Thoracic aorta (tissue), 2 donors: Measurements from ENCODE around the gene ZNF322. TPM values are rescaled to one million over a fixed set of nuclear protein-coding genes. Genes with fewer than 3 reads are reported as not detected.

Source experiments
- ATAC-seq: fragments of 150-250 bp; one replicate; pipeline ENCODE4 v1.8.0; 2017; ENCODE audit warnings: low read depth; ENCODE audit not compliant: insufficient number of reproducible peaks, low FRiP score
- DNase-seq: peaks from one replicate; pipeline ENCODE4 v3.0.0-alpha.2; 2020; ENCODE audit warnings: low spot score
- H3K27ac ChIP-seq, 2 donors: fragments of 200-600 bp; sonication (generic); 1 replicate in 1 of 2; 2 replicates in 1 of 2; pipeline ENCODE4 v1.5.1; 2016; ENCODE audit warnings: mild to moderate bottlenecking in 2 of 2, moderate library complexity in 2 of 2
- H3K27me3 ChIP-seq: fragments of 200-600 bp; sonication (generic); replicated peaks from 2 replicates; pipeline ENCODE4 v1.6.0; 2016; ENCODE audit warnings: mild to moderate bottlenecking; ENCODE audit not compliant: insufficient read depth
- H3K36me3 ChIP-seq: fragments of 200-600 bp; sonication (generic); one replicate; pipeline ENCODE4 v1.5.1; 2016
- H3K4me1 ChIP-seq, 2 donors: fragments of 200-600 bp; sonication (generic); 1 replicate in 1 of 2; 2 replicates in 1 of 2; pipeline versions ENCODE4 v1.5.1 to v1.6.0; 2016; ENCODE audit warnings: low read depth in 2 of 2, mild to moderate bottlenecking in 1 of 2; ENCODE audit not compliant: control insufficient read depth in 1 of 2
- H3K4me3 ChIP-seq: fragments of 200-600 bp; sonication (generic); 2 replicates; pipeline ENCODE4 v1.5.1; 2016; ENCODE audit warnings: mild to moderate bottlenecking
- H3K9me3 ChIP-seq: fragments of 200-600 bp; sonication (generic); 2 replicates; pipeline ENCODE4 v1.5.1; 2016
- total RNA-seq, 2 donors: library from RNA; depleted of rRNA; stranded (reverse); fragments of >200 nt; gene quantifications; one replicate each; pipeline versions ENCODE4 v1.1.0 to v1.2.3, GENCODE V29; 2016
- TF ChIP-seq, protein P1 (sequence below): fragments of 200-600 bp; sonication (generic); IDR thresholded peaks from one replicate; pipeline ENCODE4 v1.5.1; 2019; ENCODE audit warnings: antibody characterized with exemption

ZNF322 gene
- total RNA-seq, 2 donors from 2014 or later = 18.1 to 18.6 TPM

DNA sequence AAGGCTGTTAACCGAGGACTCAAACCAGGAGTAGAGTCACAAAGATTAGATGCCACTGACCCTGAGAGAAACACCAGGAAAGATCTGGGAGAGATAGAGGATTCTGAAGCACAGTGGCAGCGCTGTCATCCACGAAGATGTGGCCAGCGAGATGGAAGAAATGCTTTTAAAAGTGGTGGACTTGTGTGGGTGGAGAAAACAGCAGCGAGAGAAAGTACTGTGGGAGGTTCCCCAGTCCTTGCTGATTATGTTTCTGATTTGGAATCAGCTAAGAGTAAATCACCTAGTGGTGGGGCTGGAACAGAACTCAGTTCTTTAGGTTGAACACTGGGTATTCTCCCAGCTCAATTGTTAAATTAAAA, 435 bp upstream of the ZNF322 start:
- no peaks in the 10 kb centered on the region for H3K9me3 ChIP-seq
- H3K27ac ChIP-seq = peak overlapping the region; percentile 78 to 84
- H3K36me3 ChIP-seq = no peaks in the 10 kb centered on the region
- DNase-seq (no peak), ATAC-seq (peak; percentile 37)
- peaks cover 20 to 32% of the 10 kb centered on the region in 2 donors for H3K4me1 ChIP-seq
- TF ChIP-seq, protein P1, sequence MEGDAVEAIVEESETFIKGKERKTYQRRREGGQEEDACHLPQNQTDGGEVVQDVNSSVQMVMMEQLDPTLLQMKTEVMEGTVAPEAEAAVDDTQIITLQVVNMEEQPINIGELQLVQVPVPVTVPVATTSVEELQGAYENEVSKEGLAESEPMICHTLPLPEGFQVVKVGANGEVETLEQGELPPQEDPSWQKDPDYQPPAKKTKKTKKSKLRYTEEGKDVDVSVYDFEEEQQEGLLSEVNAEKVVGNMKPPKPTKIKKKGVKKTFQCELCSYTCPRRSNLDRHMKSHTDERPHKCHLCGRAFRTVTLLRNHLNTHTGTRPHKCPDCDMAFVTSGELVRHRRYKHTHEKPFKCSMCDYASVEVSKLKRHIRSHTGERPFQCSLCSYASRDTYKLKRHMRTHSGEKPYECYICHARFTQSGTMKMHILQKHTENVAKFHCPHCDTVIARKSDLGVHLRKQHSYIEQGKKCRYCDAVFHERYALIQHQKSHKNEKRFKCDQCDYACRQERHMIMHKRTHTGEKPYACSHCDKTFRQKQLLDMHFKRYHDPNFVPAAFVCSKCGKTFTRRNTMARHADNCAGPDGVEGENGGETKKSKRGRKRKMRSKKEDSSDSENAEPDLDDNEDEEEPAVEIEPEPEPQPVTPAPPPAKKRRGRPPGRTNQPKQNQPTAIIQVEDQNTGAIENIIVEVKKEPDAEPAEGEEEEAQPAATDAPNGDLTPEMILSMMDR = peak; percentile 37
- peak overlapping the region; percentile 78 for H3K4me3 ChIP-seq
- H3K27me3 ChIP-seq = no peaks in the 10 kb centered on the region

DNA sequence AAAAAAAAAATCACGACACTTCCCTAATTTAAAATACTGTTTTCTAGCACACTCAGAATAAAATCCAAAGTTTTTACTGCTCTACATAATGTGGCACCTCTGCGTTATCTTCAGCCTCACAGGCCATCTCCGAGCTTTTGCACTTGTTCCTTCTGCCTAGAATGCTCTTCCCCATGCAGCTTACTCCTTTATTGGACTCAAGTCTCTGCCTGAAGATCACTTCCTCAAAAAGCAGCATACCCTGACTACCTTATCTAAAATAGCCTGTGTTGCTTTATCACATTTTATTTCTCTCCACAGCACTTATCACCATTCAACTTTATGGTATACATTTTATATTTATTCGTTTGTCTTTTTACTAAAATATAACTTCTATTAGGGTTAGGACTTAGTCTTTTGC, 2.3 kb downstream of the ZNF322 start:
- no peak overlapping the region for H3K4me3 ChIP-seq
- H3K27me3 ChIP-seq = no peaks in the 10 kb centered on the region
- H3K36me3 ChIP-seq = peaks cover 4% of the 10 kb centered on the region
- no peaks in the 10 kb centered on the region for H3K9me3 ChIP-seq
- peaks cover 20 to 32% of the 10 kb centered on the region in 2 donors for H3K4me1 ChIP-seq
- H3K27ac ChIP-seq = no peak overlapping the region
- TF ChIP-seq, protein P1 = no peak
- DNase-seq (no peak), ATAC-seq (no peak)

DNA sequence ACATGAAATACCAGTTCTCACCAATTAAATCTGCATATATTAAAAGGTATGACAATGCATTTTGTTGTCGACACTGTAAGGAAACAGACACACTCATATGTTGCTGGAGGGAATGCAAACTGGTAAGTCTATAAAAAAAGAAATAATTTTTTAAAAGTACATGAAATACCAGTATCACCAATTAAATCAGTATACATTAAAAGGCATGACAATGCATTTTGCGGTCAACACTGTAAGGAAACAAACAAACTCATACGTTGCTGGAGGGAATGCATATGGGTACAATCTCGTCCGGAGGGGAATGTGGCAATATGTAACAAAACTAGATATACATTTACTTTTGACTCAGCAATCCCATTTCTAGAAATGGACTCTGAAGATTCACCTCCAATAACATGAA, 6.5 kb downstream of the ZNF322 start:
- no peak overlapping the region for H3K27ac ChIP-seq
- peaks cover 8% of the 10 kb centered on the region for H3K36me3 ChIP-seq
- TF ChIP-seq, protein P1 = no peak
- ATAC-seq = no peak
- no peak for DNase-seq
- peaks cover 5% of the 10 kb centered on the region for H3K9me3 ChIP-seq
- peaks cover 11 to 19% of the 10 kb centered on the region in 2 donors for H3K4me1 ChIP-seq
- no peak overlapping the region for H3K4me3 ChIP-seq
- H3K27me3 ChIP-seq = no peaks in the 10 kb centered on the region

DNA sequence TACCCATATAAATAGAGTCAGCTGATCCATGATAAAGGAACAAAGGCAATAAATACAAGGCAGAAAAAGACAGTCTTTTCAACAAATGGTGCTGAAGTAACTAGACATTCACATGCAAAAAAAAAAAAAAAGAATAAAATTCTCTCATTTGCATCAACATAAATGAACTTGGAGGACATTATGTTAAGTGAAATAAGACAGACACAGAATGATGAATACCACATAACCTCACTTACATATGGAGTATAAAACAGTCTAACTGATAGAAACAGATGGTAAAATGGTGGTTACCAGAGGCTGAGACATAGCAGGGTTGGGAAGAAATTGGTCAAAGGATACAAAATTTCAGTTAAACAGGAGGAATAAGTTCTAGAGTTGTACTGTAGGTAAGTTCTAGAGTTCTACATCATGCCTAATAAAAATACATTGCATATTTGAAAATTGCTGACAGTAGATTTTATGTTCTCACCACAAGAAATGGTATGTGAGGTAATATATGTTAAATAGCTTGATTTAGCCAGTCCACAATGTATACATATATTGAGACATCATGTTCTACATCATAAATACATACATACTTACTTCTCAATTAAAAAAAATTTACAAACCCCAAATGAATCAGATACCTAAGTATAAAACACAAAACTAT, 8.3 kb downstream of the ZNF322 start:
- DNase-seq (no peak), ATAC-seq (no peak)
- Histone ChIP-seq H3K27me3 (no peaks in the 10 kb centered on the region), H3K4me1 (peaks cover 0 to 2% of the 10 kb centered on the region in 2 donors), H3K27ac (no peak overlapping the region), H3K4me3 (no peak overlapping the region), H3K9me3 (peaks cover 5% of the 10 kb centered on the region), H3K36me3 (peaks cover 8% of the 10 kb centered on the region)
- TF ChIP-seq, protein P1 = no peak

DNA sequence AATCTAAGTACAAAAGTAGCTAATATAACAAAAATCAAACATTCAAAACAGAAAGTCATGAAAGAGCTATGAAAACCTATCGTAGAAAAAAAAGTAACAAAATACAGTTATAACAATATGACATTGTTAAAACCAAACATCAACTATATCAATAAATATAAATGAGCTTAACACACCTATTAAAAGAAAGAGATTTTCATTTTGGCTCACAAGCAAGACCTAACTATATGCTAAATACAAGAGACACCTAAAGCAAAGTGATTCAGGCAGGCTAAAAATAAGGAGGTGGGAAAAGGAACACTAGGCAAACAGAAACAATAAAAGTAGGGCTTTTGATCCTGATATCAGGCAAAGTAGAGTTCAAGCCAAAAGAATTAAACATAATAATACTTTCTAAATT, 13.5 kb downstream of the ZNF322 start:
- H3K9me3 ChIP-seq = peaks cover 5% of the 10 kb centered on the region
- TF ChIP-seq, protein P1 = no peak
- no peak overlapping the region for H3K4me3 ChIP-seq
- H3K36me3 ChIP-seq = peaks cover 28% of the 10 kb centered on the region
- no peaks in the 10 kb centered on the region for H3K4me1 ChIP-seq
- H3K27ac ChIP-seq = no peak overlapping the region
- DNase-seq (no peak), ATAC-seq (no peak)
- H3K27me3 ChIP-seq = no peaks in the 10 kb centered on the region
